ENCODE results near the gene CABLES2.

The CABLES2 gene

DNA sequence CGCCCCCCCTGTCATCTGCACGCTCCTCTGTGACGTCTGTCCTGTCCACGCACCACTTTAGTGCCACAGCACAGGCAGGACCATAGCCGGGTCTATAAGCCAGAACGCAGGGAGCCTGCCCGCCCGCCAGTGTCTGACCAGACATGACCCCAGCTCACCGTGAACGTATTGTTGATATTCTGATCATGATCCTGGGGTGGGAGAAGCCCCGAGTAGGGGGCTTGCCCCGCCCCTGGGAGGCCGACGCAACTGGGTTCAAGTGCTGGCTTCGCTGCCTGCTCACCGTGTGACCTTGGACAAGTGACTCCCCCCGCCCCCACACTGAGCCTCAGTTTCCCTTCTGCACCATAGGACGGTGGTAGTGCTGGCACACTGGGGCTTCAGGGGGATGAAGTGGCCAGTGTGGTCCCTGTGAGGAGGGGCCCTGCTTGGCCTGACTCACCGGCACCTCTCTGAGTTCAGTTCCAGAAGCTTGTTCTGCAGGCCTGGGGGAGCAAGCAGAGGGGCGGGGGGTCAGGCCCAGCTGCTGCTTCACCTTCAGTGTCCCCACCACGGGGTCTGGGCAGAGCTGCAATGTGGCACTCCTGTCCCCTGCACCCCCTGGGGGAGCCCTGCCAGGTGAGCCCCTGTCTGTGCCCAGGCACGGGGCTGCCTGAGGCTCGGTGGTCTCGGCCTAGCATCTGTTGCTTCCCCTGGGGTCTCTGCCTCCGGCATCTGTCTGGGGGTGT lies 11.1 kb upstream of the CABLES2 start:
- TF ChIP-seq GATA1 (IDR thresholded peaks at IDR 0.05; ENCODE audit: low read depth, low read length) (no peak), POLR2A (IDR thresholded peaks at IDR 0.05; ENCODE audit: low read length) (no peak)
- no peak for DNase-seq

- DNase-seq, result no peak
- TF ChIP-seq GATA1 (IDR thresholded peaks at IDR 0.05; ENCODE audit: low read depth, low read length) (no peak), POLR2A (IDR thresholded peaks at IDR 0.05; ENCODE audit: low read length) (no peak)
These were observed 9.9 kb upstream of the CABLES2 start for GRCh38 chr20:62416651-62417637.

DNA sequence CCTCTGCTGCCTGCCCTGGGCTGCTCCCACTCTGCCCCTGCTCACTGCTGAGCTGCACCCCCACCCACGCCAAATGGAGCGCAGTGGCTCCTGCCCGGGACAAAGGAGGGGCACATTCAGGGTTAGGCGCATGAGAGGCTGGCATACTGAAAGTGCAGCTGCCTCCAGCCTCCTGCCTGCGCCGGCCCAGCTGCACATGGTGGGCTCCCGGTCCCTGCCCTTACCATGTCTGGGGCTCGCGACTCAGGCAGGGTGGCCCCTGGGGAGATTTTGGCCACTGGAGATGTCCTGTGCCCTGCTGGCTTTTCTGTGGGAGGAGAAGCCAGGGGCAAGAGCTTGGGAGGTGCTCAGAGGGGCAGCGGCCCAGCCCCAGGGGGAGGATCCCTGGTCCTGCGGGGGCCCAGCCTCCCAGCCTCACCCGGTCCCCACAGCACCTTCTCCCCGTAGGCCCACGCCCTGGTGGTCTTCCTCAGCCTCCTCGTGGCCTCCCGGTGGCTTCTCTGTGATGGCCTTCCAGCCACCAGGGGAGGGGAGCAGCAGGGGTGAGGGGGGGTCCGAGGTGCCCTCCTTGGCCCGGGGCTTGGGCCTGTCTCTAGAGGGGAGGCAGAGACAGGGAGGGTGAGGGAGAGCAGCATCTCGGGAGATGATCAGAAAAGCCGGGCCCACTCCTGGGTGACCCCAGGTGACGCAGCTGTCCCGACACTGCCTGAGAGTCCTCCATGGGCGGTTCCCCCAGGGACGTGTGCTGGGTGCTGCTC lies 8.4 kb upstream of the CABLES2 start:
- TF ChIP-seq POLR2A (IDR thresholded peaks at IDR 0.05; ENCODE audit: low read length) (no peak), GATA1 (IDR thresholded peaks at IDR 0.05; ENCODE audit: low read depth, low read length) (no peak)
- DNase-seq, result no peak

DNA sequence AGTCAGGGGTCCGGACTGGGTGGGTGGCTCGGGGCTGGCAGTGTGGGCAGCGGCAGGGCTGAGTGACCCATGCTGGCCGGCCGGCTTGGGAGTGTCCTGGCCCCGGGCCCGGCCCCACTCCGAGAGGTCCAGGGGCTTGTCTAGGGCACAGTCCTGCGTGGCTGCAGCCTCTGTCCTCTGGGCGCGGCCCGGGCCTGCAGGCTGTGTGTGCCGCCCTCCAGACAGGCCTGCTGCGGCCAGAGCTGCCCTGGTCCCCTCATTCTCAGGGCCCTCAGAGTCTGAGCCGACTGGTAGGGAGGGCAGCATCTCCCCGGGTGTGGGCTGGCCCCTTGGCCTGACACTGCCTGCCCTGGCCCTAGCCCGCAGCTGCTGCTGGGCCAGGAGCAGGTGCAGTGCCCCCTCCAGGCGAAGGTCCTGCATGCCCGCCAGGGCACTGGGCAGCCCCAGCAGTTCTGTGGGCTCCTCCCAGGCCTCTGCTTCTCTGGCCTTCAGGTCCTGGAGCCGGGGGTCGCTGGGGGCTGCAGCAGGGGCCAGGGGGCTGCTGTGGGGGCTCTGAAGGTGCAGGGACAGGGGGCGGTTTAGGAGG lies 6.9 kb upstream of the CABLES2 start:
- no peak for DNase-seq
- TF ChIP-seq GATA1 (IDR thresholded peaks at IDR 0.05; ENCODE audit: low read depth, low read length) (no peak), POLR2A (IDR thresholded peaks at IDR 0.05; ENCODE audit: low read length) (no peak)

DNA sequence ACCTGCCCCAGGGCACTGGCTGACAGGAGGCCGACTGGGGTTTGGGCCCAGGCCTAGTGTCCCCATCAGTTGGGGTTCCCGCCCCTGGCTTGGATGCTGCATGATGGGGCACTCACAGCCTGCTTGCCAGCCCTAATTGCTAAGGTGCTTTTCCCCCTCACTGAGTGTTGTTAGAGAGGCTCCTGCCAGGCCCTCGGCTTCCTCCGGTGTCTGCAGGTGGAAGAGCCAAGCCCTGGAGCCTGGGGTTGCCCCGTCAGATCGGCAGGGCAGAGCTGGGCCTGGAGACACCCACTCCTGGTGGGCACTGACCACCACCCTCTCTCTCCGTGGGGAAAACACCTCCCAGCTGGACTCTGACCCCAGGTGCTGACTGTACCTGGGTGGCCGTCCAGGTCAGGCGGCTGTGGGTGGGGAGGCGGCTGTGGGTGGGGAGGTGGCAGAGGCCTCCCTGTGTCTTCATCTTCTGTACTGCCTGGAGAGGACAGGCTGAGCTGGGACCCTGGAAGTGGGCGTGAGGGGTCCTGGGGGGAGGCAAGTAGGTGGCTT lies 6.0 kb upstream of the CABLES2 start:
- no peak for TF ChIP-seq GATA1 (IDR thresholded peaks at IDR 0.05; ENCODE audit: low read depth, low read length)
- TF ChIP-seq POLR2A (IDR thresholded peaks at IDR 0.05; ENCODE audit: low read length), result no peak
- DNase-seq, result no peak

- DNase-seq, result no peak
- no peak for TF ChIP-seq GATA1 (IDR thresholded peaks at IDR 0.05; ENCODE audit: low read depth, low read length)
- TF ChIP-seq POLR2A (IDR thresholded peaks at IDR 0.05; ENCODE audit: low read length), result no peak
These were observed 5.3 kb upstream of the CABLES2 start for GRCh38 chr20:62412194-62413024.

DNA sequence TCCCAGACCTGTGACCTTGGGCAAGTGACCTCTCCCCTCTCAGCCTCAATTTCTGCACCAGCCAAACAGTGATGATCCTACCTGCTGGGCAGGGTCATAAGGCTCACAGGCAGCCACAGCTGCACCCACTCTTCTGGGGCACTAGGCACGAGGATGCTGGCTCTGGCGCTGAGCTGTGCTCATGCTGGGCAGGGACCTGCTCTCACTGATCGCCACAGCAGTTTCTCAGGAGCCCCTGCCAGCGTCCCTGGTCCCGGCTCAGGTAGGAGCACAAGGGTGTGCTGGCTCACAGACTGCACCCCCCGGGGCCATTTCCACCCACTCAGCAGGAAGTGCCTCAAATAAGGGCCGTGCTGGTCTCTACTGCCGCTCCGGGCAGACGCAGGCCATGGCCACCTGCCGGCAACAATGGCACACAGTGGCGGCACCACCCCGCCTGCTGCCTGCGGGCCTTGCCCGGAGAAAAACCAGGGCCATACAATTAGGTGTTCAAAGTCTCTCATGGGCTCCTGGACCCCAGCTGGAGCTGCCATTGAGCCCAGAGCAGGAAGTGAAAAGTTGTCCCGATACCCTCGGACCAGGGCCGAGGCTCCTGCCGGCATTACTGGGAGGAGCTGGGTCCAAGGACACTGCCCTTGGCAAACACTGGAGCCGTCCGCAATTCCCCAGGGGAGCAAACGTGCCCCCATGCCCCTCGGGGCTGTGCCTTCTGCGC lies 4.6 kb upstream of the CABLES2 start:
- no peak for DNase-seq
- TF ChIP-seq POLR2A (IDR thresholded peaks at IDR 0.05; ENCODE audit: low read length) (no peak), GATA1 (IDR thresholded peaks at IDR 0.05; ENCODE audit: low read depth, low read length) (no peak)

DNA sequence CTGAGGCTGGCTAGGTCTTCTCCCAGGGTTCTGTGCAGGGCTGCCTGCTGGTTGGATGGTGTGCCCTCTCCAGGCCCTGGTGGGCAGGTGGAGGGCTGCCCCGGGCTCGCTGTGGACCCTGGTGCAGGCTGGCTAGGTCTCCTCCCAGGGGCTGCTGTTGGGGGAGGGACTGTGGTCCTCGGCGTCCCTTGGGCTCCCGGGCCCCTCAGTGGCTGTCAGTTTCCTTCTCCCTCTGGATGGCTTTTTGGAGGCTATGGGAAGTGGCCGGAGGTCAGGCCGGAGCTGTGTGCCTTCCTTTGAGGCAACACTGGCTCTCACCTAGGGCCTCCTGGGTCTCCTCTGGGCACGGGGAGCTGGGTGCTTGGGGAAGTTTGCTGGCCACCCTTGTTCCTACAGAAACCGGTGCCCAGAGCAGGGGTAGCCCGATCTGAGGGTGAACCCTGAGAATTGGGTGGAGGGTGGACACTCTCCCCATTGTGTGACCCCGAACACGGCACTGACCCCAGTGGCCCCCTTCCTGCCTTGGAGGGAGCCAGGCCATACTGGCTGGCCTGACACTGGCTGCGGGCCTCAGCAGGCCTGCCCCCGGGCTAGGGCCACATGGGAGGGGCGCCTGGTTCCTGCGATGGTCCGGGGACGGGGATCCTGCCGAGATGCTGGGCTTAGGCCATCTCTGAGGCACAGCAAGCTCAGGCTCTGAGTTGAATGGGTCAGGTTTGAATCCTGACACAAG lies 3.8 kb upstream of the CABLES2 start:
- no peak for DNase-seq
- no peak for TF ChIP-seq POLR2A (IDR thresholded peaks at IDR 0.05; ENCODE audit: low read length)
- no peak for TF ChIP-seq GATA1 (IDR thresholded peaks at IDR 0.05; ENCODE audit: low read depth, low read length)

GRCh38 chr20:62409931-62410745 lies 3.1 kb upstream of the CABLES2 start:
- no peak for TF ChIP-seq GATA1 (IDR thresholded peaks at IDR 0.05; ENCODE audit: low read depth, low read length)
- TF ChIP-seq POLR2A (IDR thresholded peaks at IDR 0.05; ENCODE audit: low read length), result no peak
- DNase-seq, result peak; percentile 70 to 76

GRCh38 chr20:62409086-62409853 lies 2.2 kb upstream of the CABLES2 start:
- TF ChIP-seq GATA1 (IDR thresholded peaks at IDR 0.05; ENCODE audit: low read depth, low read length), result no peak
- no peak for TF ChIP-seq POLR2A (IDR thresholded peaks at IDR 0.05; ENCODE audit: low read length)

More at GRCh38 chr20:62409086-62409853, 2.2 kb upstream of the CABLES2 start:
- no peak for DNase-seq

Measured in erythroblast (primary cell).